Activated naive CD4-positive, alpha-beta T cell treated with anti-CD3 and anti-CD28 coated beads, Interleukin-2, amount 50 U/mL, for 24 hours (primary cell): ENCODE measurements around the gene LATS1.
A peak's percentile ranks its signal among the peaks of the same experiment; 100 is the strongest.

Source experiments
- H3K27ac Mint-ChIP-seq: one replicate; pipeline ENCODE4 v1.8.0; 2021; ENCODE audit warnings: mild to moderate bottlenecking, mixed read lengths
- H3K27me3 Mint-ChIP-seq: one replicate; pipeline ENCODE4 v1.8.0; 2021; ENCODE audit warnings: mixed read lengths
- H3K36me3 Mint-ChIP-seq: one replicate; pipeline ENCODE4 v1.8.0; 2021; ENCODE audit warnings: mixed read lengths
- H3K4me1 Mint-ChIP-seq: one replicate; pipeline ENCODE4 v1.8.0; 2021; ENCODE audit warnings: mixed read lengths
- H3K4me3 Mint-ChIP-seq: one replicate; pipeline ENCODE4 v1.8.0; 2021; ENCODE audit warnings: mild to moderate bottlenecking, mixed read lengths
- H3K9me3 Mint-ChIP-seq: one replicate; pipeline ENCODE4 v1.8.0; 2021; ENCODE audit warnings: mixed read lengths

Gene LATS1

GRCh38 chr6:149648148-149649145 lies 69.5 kb downstream of the LATS1 start, which contains the start of gene KATNA1:
Gene KATNA1 (minus strand): TSS chr6:149648714. CDS start chr6:149638547, 10,167 bp downstream.
- peaks cover under 1% of the 10 kb centered on the region for H3K36me3 Mint-ChIP-seq
- peak within 1 kb of the TSS; percentile 93 for H3K4me3 Mint-ChIP-seq
- no peaks in the 10 kb centered on the region for H3K9me3 Mint-ChIP-seq
- peaks cover 31% of the 10 kb centered on the region for H3K4me1 Mint-ChIP-seq
- H3K27ac Mint-ChIP-seq: peak within 1 kb of the TSS; percentile 90
- H3K27me3 Mint-ChIP-seq: no peaks in the 10 kb centered on the region

- H3K4me3 Mint-ChIP-seq: peak overlapping the region; percentile 19
- peaks cover 2% of the 10 kb centered on the region for H3K36me3 Mint-ChIP-seq
- H3K27ac Mint-ChIP-seq: no peak overlapping the region
- H3K9me3 Mint-ChIP-seq: no peaks in the 10 kb centered on the region
- H3K4me1 Mint-ChIP-seq: peaks cover 38% of the 10 kb centered on the region
- H3K27me3 Mint-ChIP-seq: no peaks in the 10 kb centered on the region
Observed at GRCh38 chr6:149646599-149646998, 71.3 kb downstream of the LATS1 start.

- Mint-ChIP-seq H3K27me3 (no peaks in the 10 kb centered on the region), H3K4me3 (no peak overlapping the region), H3K4me1 (peaks cover 38% of the 10 kb centered on the region), H3K27ac (no peak overlapping the region), H3K9me3 (no peaks in the 10 kb centered on the region), H3K36me3 (peaks cover 11% of the 10 kb centered on the region)
Observed at GRCh38 chr6:149642829-149643580, 74.9 kb downstream of the LATS1 start.

- Mint-ChIP-seq H3K4me3 (no peak overlapping the region), H3K9me3 (no peaks in the 10 kb centered on the region), H3K27me3 (no peaks in the 10 kb centered on the region), H3K27ac (no peak overlapping the region), H3K4me1 (peaks cover 4% of the 10 kb centered on the region), H3K36me3 (peaks cover 14% of the 10 kb centered on the region)
Observed at GRCh38 chr6:149636124-149636523, 81.8 kb downstream of the LATS1 start.

GRCh38 chr6:149634315-149634714 lies 83.6 kb downstream of the LATS1 start:
- H3K9me3 Mint-ChIP-seq: no peaks in the 10 kb centered on the region
- H3K36me3 Mint-ChIP-seq: peaks cover 12% of the 10 kb centered on the region
- H3K27ac Mint-ChIP-seq: no peak overlapping the region
- no peak overlapping the region for H3K4me3 Mint-ChIP-seq
- peaks cover under 1% of the 10 kb centered on the region for H3K4me1 Mint-ChIP-seq
- no peaks in the 10 kb centered on the region for H3K27me3 Mint-ChIP-seq

- Mint-ChIP-seq H3K27ac (peak overlapping the region; percentile 80), H3K4me3 (no peak overlapping the region), H3K27me3 (no peaks in the 10 kb centered on the region), H3K36me3 (peaks cover 13% of the 10 kb centered on the region), H3K4me1 (peaks cover 7% of the 10 kb centered on the region), H3K9me3 (no peaks in the 10 kb centered on the region)
Observed at GRCh38 chr6:149628875-149629510, 88.9 kb downstream of the LATS1 start.

- Mint-ChIP-seq H3K9me3 (no peaks in the 10 kb centered on the region), H3K4me1 (peaks cover 7% of the 10 kb centered on the region), H3K27me3 (no peaks in the 10 kb centered on the region), H3K36me3 (peaks cover 16% of the 10 kb centered on the region), H3K27ac (no peak overlapping the region), H3K4me3 (no peak overlapping the region)
Observed at GRCh38 chr6:149627672-149628071, 90.2 kb downstream of the LATS1 start.

GRCh38 chr6:149615805-149616204 lies 102.1 kb downstream of the LATS1 start:
- peaks cover 24% of the 10 kb centered on the region for H3K36me3 Mint-ChIP-seq
- H3K9me3 Mint-ChIP-seq: no peaks in the 10 kb centered on the region
- no peak overlapping the region for H3K4me3 Mint-ChIP-seq
- no peak overlapping the region for H3K27ac Mint-ChIP-seq
- peaks cover 3% of the 10 kb centered on the region for H3K4me1 Mint-ChIP-seq
- no peaks in the 10 kb centered on the region for H3K27me3 Mint-ChIP-seq

GRCh38 chr6:149614337-149614736 lies 103.6 kb downstream of the LATS1 start:
- Mint-ChIP-seq H3K9me3 (no peaks in the 10 kb centered on the region), H3K4me3 (no peak overlapping the region), H3K4me1 (peaks cover 11% of the 10 kb centered on the region), H3K36me3 (peaks cover 18% of the 10 kb centered on the region), H3K27me3 (no peaks in the 10 kb centered on the region), H3K27ac (no peak overlapping the region)

GRCh38 chr6:149608381-149608982 lies 109.4 kb downstream of the LATS1 start:
- Mint-ChIP-seq H3K4me1 (peaks cover 19% of the 10 kb centered on the region), H3K4me3 (no peak overlapping the region)

More at GRCh38 chr6:149608381-149608982, 109.4 kb downstream of the LATS1 start:
- Mint-ChIP-seq H3K27me3 (no peaks in the 10 kb centered on the region), H3K27ac (no peak overlapping the region), H3K9me3 (no peaks in the 10 kb centered on the region), H3K36me3 (peaks cover 13% of the 10 kb centered on the region)
